Right atrium auricular region (tissue), 2 donors: ENCODE measurements around the gene KCTD2. TPM values are rescaled to one million over a fixed set of nuclear protein-coding genes. Genes with fewer than 3 reads are reported as not detected.

Source experiments
- DNase-seq: peaks from one replicate; pipeline ENCODE4 v3.0.0-alpha.2; 2019; ENCODE audit warnings: low spot score
- H3K27ac ChIP-seq, 2 donors: fragments of 200-600 bp; sonication (generic); 1 replicate in 1 of 2; 2 replicates in 1 of 2; pipeline ENCODE4 v1.5.1; 2016 to 2019
- H3K27me3 ChIP-seq, 2 donors: fragments of 200-600 bp; sonication (generic); one replicate each; pipeline versions ENCODE4 v1.5.1 to v1.6.0; 2017 to 2019
- H3K36me3 ChIP-seq: fragments of 200-600 bp; sonication (generic); one replicate; pipeline ENCODE4 v1.5.1; 2016
- H3K4me1 ChIP-seq, 2 donors: fragments of 200-600 bp; sonication (generic); one replicate each; pipeline versions ENCODE4 v1.5.1 to v1.6.0; 2017 to 2019
- H3K4me3 ChIP-seq, 2 donors: fragments of 200-600 bp; sonication (generic); 1 replicate in 1 of 2; 2 replicates in 1 of 2; pipeline ENCODE4 v1.5.1; 2017 to 2019; ENCODE audit warnings: mild to moderate bottlenecking in 1 of 2, moderate library complexity in 1 of 2
- H3K9me3 ChIP-seq, 2 donors: fragments of 200-600 bp; sonication (generic); one replicate each; pipeline ENCODE4 v1.5.1; 2019
- total RNA-seq, 2 donors: library from RNA; depleted of rRNA; stranded (reverse); fragments of >200 nt; gene quantifications; one replicate each; pipeline ENCODE4 v1.1.0, GENCODE V29; 2016
- TF ChIP-seq, protein P1 (sequence below), 2 donors: fragments of 200-600 bp; sonication (generic); IDR thresholded peaks; one replicate each; pipeline ENCODE4 v1.5.1; 2019; ENCODE audit warnings: antibody characterized with exemption in 2 of 2

Gene KCTD2
- total RNA-seq, 2 donors from 2014 or later = 17.9 to 28.4 TPM

DNA sequence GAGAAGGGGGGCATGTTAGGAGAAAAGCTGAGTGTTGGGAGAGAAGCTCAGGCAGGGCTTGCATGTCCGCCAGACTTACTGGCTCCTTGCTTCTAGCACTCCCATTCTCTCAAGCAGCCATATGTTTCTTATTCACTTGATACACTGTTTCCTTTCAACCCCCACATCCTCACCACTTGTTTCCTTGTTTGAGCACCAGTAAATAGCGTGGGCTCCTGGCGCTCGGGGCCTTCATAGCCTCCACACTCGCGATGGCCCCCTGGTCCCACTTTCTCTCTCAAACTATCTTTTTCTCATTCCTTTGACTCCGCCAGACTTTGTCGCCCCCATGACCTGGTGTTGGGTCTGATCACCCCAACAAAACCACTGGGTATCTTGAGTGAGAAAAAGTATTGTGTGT, 16.9 kb upstream of the KCTD2 start:
- no peaks in the 10 kb centered on the region for H3K27me3 ChIP-seq
- H3K4me1 ChIP-seq = peaks cover 0 to 27% of the 10 kb centered on the region in 2 donors
- DNase-seq = no peak
- no peak overlapping the region for H3K4me3 ChIP-seq
- no peak overlapping the region for H3K27ac ChIP-seq
- H3K36me3 ChIP-seq = no peaks in the 10 kb centered on the region
- H3K9me3 ChIP-seq = no peaks in the 10 kb centered on the region
- TF ChIP-seq, protein P1, sequence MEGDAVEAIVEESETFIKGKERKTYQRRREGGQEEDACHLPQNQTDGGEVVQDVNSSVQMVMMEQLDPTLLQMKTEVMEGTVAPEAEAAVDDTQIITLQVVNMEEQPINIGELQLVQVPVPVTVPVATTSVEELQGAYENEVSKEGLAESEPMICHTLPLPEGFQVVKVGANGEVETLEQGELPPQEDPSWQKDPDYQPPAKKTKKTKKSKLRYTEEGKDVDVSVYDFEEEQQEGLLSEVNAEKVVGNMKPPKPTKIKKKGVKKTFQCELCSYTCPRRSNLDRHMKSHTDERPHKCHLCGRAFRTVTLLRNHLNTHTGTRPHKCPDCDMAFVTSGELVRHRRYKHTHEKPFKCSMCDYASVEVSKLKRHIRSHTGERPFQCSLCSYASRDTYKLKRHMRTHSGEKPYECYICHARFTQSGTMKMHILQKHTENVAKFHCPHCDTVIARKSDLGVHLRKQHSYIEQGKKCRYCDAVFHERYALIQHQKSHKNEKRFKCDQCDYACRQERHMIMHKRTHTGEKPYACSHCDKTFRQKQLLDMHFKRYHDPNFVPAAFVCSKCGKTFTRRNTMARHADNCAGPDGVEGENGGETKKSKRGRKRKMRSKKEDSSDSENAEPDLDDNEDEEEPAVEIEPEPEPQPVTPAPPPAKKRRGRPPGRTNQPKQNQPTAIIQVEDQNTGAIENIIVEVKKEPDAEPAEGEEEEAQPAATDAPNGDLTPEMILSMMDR (IDR thresholded peaks at IDR 0.05) = no peak

DNA sequence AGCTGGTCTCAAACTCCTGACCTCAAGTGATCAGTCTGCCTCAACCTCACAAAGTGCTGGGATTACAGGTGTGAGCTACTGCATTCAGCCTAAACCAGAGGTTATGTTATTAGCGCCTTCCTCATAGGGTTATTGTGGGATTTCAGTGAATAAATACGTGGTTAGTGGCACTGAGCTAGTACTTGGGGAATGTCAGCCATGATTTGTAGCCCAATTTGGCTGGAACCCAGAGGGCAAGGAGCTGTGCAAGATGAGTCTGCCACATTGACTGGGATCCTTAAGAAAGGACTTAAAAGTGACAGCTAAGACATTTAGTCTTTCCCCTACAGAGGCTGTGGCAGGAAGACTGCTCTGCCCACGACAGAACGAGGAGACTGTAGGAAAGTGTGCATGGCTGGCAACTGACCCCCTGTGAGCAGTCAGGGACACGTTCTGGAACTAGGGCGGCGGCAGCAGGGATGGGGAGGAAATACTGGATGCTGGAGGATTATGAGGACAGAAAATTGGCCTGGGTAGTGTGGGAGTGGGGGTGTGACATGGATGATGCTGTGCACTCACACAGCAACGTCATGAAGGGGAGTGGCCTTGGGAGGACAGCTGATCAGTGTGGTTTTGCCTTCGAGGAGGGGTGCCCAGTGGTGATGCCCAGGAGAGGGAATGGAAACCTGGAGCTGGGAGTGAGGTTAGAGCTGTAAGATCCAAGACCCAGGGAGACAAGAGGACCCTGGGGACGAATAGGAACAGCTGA, 14.9 kb upstream of the KCTD2 start:
- peak; percentile 89 for DNase-seq
- TF ChIP-seq, protein P1 (IDR thresholded peaks at IDR 0.05) = no peak
- Histone ChIP-seq H3K27ac (peak overlapping the region; percentile 95 to 98), H3K9me3 (no peaks in the 10 kb centered on the region), H3K36me3 (no peaks in the 10 kb centered on the region), H3K4me1 (peaks cover 0 to 44% of the 10 kb centered on the region in 2 donors), H3K4me3 (peak overlapping the region in 1 of 2 donors; percentile 68), H3K27me3 (no peaks in the 10 kb centered on the region)

DNA sequence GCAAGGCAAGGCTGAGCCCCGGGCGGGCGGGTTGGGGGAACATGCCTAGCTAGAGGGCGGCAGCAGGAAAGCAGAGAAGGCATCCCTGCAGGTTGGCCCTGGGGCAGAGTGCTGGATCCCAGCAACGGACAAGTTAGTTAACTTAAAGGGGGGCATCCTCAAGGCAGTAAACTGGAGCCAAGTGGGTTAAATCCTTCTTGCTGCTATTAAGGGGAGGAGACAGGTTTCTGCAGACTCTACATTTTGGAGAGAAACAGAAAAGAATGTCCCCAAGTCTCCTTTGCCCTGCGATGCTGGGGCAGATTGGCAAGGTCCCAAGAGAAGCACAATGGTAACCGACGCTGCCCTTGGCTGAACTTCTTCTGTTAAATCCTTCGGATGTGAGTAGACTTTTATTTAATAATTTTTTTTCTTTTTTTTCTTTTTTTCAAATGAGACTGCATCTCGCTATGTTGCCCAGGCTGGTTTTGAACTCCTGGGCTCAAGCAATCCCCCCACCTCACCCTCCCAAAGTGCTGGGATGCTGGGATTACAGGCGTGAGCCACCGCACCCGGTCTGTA, 14.2 kb upstream of the KCTD2 start:
- no peaks in the 10 kb centered on the region for H3K9me3 ChIP-seq
- TF ChIP-seq, protein P1 (IDR thresholded peaks at IDR 0.05) = no peak
- peaks cover 0 to 44% of the 10 kb centered on the region in 2 donors for H3K4me1 ChIP-seq
- H3K27me3 ChIP-seq = no peaks in the 10 kb centered on the region
- H3K36me3 ChIP-seq = no peaks in the 10 kb centered on the region
- DNase-seq = no peak
- peak overlapping the region; percentile 95 to 98 for H3K27ac ChIP-seq
- H3K4me3 ChIP-seq = peak overlapping the region; percentile 68 to 76

DNA sequence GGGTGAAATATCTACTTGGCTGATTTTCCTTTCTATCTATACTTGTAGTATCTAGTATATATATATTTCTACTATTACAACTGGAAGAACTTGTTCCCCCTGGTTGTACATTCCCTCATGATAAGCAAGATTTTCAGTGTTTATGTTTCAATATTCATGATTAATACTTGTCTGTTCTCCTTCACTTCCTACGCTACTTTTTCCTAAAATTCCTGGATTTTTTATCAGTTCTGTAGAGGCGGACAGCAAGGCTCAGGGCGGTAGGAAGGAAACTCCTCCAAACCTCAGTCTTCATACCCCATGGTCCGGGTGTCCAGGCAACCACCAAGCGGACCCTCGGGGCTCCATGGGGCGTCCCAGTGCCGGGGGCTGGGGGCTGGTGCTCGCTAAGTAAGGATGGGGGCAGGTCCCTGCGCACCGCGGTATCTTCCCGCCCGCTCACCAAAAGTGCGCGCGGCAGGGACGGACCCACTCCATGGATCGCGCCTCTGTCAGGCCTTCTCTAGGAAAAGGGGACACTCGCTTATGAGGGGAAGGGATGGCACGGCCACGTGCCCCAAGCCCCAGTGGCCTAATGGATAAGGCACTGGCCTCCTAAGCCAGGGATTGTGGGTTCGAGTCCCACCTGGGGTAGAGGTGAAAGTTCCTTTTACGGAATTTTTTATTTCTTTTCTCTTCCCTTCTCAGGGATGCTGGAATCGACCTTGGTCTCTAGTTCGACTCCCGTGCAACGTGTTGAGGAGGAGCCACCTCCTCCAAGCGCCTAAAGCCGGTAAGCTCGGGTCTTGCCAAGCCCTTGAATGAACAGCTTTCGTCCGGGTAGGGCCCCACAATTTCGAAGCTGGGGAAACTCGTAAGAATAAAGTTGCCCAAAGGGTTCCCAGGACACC, 13.4 kb upstream of the KCTD2 start:
- Histone ChIP-seq H3K4me3 (peak overlapping the region; percentile 68 to 76), H3K4me1 (peaks cover 0 to 44% of the 10 kb centered on the region in 2 donors), H3K9me3 (no peaks in the 10 kb centered on the region), H3K36me3 (peaks cover 6% of the 10 kb centered on the region), H3K27ac (peak overlapping the region; percentile 95 to 98), H3K27me3 (no peaks in the 10 kb centered on the region)
- DNase-seq = peak; percentile 98
- TF ChIP-seq, protein P1 (IDR thresholded peaks at IDR 0.05) = no peak

DNA sequence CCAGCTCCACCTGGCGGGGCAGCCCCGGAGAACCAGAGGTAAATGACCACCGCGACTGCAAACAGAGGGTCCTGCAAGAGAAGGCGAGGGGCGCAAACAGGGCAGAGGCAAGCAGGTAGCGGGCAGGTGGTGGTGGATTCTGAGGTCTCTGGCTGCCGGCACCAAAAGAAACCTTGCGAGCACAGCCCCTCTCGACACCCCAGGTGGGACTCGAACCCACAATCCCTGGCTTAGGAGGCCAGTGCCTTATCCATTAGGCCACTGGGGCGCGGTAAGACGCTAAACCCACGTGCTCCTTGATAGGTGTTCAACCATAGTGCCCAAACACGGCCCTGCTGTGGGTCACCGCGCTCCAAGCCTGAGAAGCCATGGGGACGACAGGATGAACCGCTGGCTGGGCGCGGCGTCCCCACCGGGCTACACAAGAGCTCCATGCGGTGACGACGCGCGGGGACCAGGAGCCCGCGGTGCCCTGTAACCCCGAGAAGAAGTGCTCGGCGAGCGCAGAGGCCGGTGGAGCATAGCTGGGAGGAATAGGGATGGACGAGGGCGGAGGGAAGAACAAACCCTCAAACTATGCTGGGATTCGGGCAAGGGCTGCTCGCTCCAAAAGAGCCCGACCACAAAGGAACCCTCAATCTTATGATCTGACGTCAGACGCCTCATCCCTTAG, 12.7 kb upstream of the KCTD2 start:
- H3K36me3 ChIP-seq = peaks cover 14% of the 10 kb centered on the region
- H3K27me3 ChIP-seq = no peaks in the 10 kb centered on the region
- peak; percentile 93 for DNase-seq
- peak overlapping the region; percentile 68 to 76 for H3K4me3 ChIP-seq
- H3K9me3 ChIP-seq = no peaks in the 10 kb centered on the region
- TF ChIP-seq, protein P1 (IDR thresholded peaks at IDR 0.05) = no peak
- peaks cover 0 to 44% of the 10 kb centered on the region in 2 donors for H3K4me1 ChIP-seq
- peak overlapping the region; percentile 95 to 98 for H3K27ac ChIP-seq
